ENCODE measurements around the gene COL3A1. TPM values are rescaled to one million over a fixed set of nuclear protein-coding genes. Genes with fewer than 3 reads are reported as not detected.

COL3A1 gene
- total and polyA plus RNA-seq, 9 of the 15 experiments (the other 6 are each of a cell fraction or from before 2014, with no cell fraction given): 0.01 to 0.71 (median 0.07) TPM; not detected in 2

DNA sequence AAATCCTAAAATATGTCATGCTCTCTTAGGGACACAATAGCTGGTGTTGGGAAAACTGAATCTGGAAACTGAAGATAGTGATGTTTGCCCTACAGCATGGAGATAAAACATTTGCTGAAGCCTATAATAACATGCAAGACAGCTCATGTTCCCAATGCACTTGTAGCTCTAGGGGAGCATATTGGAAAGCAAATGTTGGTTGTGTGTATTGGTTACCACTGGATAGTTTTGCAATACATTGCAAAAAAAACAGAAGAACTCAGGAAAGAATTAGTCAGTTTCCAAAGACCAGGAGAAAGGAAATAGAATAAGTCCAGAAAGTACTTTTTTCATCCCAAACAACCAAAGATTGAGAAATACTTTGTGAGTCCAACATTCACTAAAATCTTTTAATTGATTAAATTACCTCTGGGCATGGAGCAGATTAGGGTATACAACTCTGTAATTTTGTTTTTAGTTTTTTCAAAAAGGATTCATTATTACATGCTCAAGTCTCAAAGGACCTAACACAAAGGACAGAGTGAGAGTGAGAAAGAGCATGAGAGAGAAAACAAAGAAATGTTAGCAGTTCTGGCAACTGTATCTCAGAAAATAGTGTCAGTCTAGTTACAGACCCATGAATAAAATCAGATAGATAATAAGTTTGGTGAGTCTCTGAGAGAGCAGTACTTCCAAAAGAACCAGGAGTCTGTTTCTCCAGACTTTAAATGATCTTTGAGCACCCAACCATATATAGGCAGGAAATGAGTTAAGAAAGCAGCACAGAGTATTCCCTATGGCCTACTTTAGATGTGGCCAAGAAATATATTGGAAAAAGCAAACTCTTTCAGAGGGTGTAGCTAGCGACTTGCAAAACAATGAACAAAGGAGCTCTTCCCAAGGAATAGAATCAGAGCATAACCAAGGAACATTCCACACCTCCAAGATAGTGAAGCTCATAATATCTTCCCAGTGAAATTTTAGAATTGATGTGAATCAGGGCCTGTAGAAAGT is 36.6 kb upstream of the COL3A1 start:
- Histone ChIP-seq H3K79me2 (ENCODE audit: control insufficient read depth, insufficient read depth, low read length) (no peaks in the 10 kb centered on the region), H3K27me3 (ENCODE audit: control insufficient read depth in 2 of 2, insufficient read depth in 2 of 2, low read length in 2 of 2) (no peaks in the 10 kb centered on the region), H3K4me1 (replicated peaks in 1 of 2; ENCODE audit: control insufficient read depth in 2 of 2, insufficient read depth in 2 of 2, low read length in 2 of 2) (no peaks in the 10 kb centered on the region), H3K36me3 (ENCODE audit: control insufficient read depth, insufficient read depth, low read length) (no peaks in the 10 kb centered on the region), H3K9ac (ENCODE audit: insufficient read depth in 1 of 2, low read depth in 2 of 2, low read length in 2 of 2) (no peak overlapping the region), H2AFZ (ENCODE audit: low read depth, low read length) (no peak overlapping the region), H3K9me1 (ENCODE audit: control insufficient read depth, insufficient read depth, low read length) (no peaks in the 10 kb centered on the region), H3K27ac (ENCODE audit: extremely low read depth, low read depth, low read length) (no peak overlapping the region), H3K4me3 (no peak overlapping the region), H3K4me2 (ENCODE audit: insufficient read depth, low read length) (no peak overlapping the region), H3K9me3 (replicated peaks; ENCODE audit: control insufficient read depth, insufficient read depth, low read depth, low read length) (no peaks in the 10 kb centered on the region), H4K20me1 (replicated peaks; ENCODE audit: control insufficient read depth, insufficient read depth, low read length) (no peaks in the 10 kb centered on the region)
- ATAC-seq: no peak
- no peak for FAIRE-seq
- ChIA-PET POLR2A (no interaction called here), CTCF (ENCODE audit: low intra/inter-chr PET ratio) (no interaction called here)
- no TSS peak for BruUV-seq (replicated peaks)
- DNase-seq (ENCODE audit: extremely low read depth in 1 of 4, low spot score in 3 of 4): no peak
- intact Hi-C loops (cut with micrococcal nuclease): no loop called here
- in situ Hi-C loops (cut with MboI): no loop called here
- 0% methylated on average over 1 of the region's 1 CpG for WGBS (ENCODE audit: insufficient coverage, low coverage, missing lambda C conversion rate)
- TF ChIP-seq PTBP1 (IDR thresholded peaks at IDR 0.05; ENCODE audit: low read depth, low read length) (no peak), MEIS2 (IDR thresholded peaks at IDR 0.05; ENCODE audit: partially characterized antibody) (no peak), RFX1 (IDR thresholded peaks at IDR 0.05) (no peak), ZNF263 (CRISPR knock-in tag; IDR thresholded peaks at IDR 0.05; ENCODE audit: borderline replicate concordance) (no peak), SRSF7 (optimal IDR thresholded peaks at IDR 0.05; ENCODE audit: low read depth, low read length) (no peak), HEY1 (CRISPR knock-in tag; IDR thresholded peaks at IDR 0.05; ENCODE audit: borderline replicate concordance) (no peak), HOXB6 (CRISPR knock-in tag; IDR thresholded peaks at IDR 0.05; ENCODE audit: borderline replicate concordance) (no peak), POU5F1 (IDR thresholded peaks at IDR 0.05; ENCODE audit: borderline replicate concordance, low read depth, low read length, partially characterized antibody) (no peak), ZC3H8 (IDR thresholded peaks at IDR 0.05) (no peak)
- TF ChIP-seq, protein P1, sequence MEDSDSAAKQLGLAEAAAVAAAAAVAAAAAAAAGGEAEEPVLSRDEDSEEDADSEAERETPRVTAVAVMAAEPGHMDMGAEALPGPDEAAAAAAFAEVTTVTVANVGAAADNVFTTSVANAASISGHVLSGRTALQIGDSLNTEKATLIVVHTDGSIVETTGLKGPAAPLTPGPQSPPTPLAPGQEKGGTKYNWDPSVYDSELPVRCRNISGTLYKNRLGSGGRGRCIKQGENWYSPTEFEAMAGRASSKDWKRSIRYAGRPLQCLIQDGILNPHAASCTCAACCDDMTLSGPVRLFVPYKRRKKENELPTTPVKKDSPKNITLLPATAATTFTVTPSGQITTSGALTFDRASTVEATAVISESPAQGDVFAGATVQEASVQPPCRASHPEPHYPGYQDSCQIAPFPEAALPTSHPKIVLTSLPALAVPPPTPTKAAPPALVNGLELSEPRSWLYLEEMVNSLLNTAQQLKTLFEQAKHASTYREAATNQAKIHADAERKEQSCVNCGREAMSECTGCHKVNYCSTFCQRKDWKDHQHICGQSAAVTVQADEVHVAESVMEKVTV (CRISPR knock-in tag; IDR thresholded peaks at IDR 0.05): no peak
- TF ChIP-seq, protein P2, sequence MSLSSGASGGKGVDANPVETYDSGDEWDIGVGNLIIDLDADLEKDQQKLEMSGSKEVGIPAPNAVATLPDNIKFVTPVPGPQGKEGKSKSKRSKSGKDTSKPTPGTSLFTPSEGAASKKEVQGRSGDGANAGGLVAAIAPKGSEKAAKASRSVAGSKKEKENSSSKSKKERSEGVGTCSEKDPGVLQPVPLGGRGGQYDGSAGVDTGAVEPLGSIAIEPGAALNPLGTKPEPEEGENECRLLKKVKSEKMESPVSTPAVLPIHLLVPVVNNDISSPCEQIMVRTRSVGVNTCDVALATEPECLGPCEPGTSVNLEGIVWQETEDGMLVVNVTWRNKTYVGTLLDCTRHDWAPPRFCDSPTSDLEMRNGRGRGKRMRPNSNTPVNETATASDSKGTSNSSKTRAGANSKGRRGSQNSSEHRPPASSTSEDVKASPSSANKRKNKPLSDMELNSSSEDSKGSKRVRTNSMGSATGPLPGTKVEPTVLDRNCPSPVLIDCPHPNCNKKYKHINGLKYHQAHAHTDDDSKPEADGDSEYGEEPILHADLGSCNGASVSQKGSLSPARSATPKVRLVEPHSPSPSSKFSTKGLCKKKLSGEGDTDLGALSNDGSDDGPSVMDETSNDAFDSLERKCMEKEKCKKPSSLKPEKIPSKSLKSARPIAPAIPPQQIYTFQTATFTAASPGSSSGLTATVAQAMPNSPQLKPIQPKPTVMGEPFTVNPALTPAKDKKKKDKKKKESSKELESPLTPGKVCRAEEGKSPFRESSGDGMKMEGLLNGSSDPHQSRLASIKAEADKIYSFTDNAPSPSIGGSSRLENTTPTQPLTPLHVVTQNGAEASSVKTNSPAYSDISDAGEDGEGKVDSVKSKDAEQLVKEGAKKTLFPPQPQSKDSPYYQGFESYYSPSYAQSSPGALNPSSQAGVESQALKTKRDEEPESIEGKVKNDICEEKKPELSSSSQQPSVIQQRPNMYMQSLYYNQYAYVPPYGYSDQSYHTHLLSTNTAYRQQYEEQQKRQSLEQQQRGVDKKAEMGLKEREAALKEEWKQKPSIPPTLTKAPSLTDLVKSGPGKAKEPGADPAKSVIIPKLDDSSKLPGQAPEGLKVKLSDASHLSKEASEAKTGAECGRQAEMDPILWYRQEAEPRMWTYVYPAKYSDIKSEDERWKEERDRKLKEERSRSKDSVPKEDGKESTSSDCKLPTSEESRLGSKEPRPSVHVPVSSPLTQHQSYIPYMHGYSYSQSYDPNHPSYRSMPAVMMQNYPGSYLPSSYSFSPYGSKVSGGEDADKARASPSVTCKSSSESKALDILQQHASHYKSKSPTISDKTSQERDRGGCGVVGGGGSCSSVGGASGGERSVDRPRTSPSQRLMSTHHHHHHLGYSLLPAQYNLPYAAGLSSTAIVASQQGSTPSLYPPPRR (CRISPR knock-in tag; IDR thresholded peaks at IDR 0.05; ENCODE audit: borderline replicate concordance): no peak
- TF ChIP-seq, protein P3, sequence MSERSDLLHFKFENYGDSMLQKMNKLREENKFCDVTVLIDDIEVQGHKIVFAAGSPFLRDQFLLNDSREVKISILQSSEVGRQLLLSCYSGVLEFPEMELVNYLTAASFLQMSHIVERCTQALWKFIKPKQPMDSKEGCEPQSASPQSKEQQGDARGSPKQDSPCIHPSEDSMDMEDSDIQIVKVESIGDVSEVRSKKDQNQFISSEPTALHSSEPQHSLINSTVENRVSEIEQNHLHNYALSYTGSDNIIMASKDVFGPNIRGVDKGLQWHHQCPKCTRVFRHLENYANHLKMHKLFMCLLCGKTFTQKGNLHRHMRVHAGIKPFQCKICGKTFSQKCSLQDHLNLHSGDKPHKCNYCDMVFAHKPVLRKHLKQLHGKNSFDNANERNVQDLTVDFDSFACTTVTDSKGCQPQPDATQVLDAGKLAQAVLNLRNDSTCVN (CRISPR knock-in tag; IDR thresholded peaks at IDR 0.05): no peak
